OCI-LY3 (cell line): ENCODE results near the gene CGA.

Experiments
- H2AFZ ChIP-seq: fragments of 200-600, 300-600 bp; shearing (Covaris generic); 2 replicates; pipeline ENCODE4 v1.6.0; 2014; ENCODE audit warnings: antibody characterized with exemption, low read depth, low read length
- H3K27ac ChIP-seq: fragments of 200-600, 300-600 bp; sonication (generic); 2 replicates; pipeline ENCODE4 v1.5.1; 2014; ENCODE audit warnings: mild to moderate bottlenecking, low read length, moderate library complexity, mixed read lengths
- H3K27me3 ChIP-seq: fragments of 200-600, 300-600 bp; sonication (generic); 2 replicates; pipeline ENCODE4 v1.6.1; 2014; ENCODE audit warnings: low read depth, low read length, mixed read lengths
- H3K36me3 ChIP-seq: fragments of 200-600, 300-600 bp; sonication (generic); replicated peaks from 2 replicates; pipeline ENCODE3; 2014; ENCODE audit warnings: low read depth, low read length, mixed read lengths
- H3K4me1 ChIP-seq: fragments of 300-600, 200-600 bp; sonication (generic); 2 replicates; pipeline ENCODE4 v1.6.1; 2014; ENCODE audit warnings: low read length, mixed read lengths
- H3K4me2 ChIP-seq: fragments of 200-600, 300-600 bp; sonication (generic); 2 replicates; pipeline ENCODE4 v1.6.1; 2014; ENCODE audit warnings: low read length, mixed read lengths
- H3K4me3 ChIP-seq: fragments of 300-600, 200-600 bp; sonication (generic); 2 replicates; pipeline ENCODE4 v1.5.1; 2014; ENCODE audit warnings: antibody characterized with exemption, mild to moderate bottlenecking, low read length, moderate library complexity
- H3K79me2 ChIP-seq: fragments of 300-600, 200-600 bp; shearing (Covaris generic); 2 replicates; pipeline ENCODE4 v1.6.1; 2014; ENCODE audit warnings: mild to moderate bottlenecking, low read length, mixed read lengths
- H3K9ac ChIP-seq: fragments of 300-600, 200-600 bp; shearing (Covaris generic); 2 replicates; pipeline ENCODE4 v1.6.0; 2014; ENCODE audit warnings: mild to moderate bottlenecking, low read length, moderate library complexity
- H3K9me3 ChIP-seq: fragments of 200-600, 300-600 bp; shearing (Covaris generic); 2 replicates; pipeline ENCODE4 v1.6.1; 2014; ENCODE audit warnings: low read length, mixed read lengths; ENCODE audit not compliant: insufficient read depth
- H4K20me1 ChIP-seq: fragments of 200-600, 300-600 bp; sonication (generic); 2 replicates; pipeline ENCODE4 v1.6.1; 2016; ENCODE audit warnings: low read length, mixed read lengths; ENCODE audit not compliant: insufficient read depth
- EZH2phosphoT487 ChIP-seq: fragments of 200-600 bp; shearing (Covaris generic); IDR thresholded peaks from 2 replicates; pipeline ENCODE4 v1.6.1; 2018; ENCODE audit warnings: antibody characterized with exemption, mixed run types, low read depth
- TF ChIP-seq, protein P1 (sequence below): fragments of 200-600, 300-600 bp; sonication (generic); IDR thresholded peaks from 2 replicates; pipeline ENCODE4 v1.5.1; 2014; ENCODE audit warnings: antibody characterized with exemption, low read length, low read depth

CGA gene

DNA sequence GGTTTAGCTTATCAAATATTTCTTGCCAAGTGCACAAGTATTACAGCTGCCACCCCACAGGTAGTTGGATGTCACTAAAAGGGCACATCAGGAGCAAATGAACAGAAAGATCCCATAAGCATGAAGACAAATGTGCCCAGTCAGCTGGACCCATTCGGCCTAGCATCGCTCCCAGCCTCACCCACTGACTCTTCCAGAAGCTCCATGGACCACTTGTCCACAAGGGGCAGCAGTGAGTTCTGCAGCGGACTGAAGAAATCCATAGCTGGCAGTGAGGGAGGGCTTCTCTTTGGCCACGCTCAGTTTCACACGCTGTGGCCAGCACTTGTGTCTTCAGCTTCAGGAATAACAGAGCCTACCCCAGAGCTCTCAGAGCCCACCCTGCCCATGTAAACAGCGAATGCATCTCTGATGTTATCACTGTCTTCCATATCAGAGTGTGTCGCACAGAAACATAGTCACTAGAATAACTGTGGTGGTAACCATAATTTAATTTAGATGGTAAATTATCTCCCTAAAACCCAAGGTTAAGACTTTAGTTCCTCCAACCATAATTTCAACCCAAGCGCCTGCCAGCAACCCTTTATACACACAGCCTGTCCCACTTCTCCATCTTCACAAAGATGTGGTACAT is 15.8 kb downstream of the CGA start:
- TF ChIP-seq, protein P1, sequence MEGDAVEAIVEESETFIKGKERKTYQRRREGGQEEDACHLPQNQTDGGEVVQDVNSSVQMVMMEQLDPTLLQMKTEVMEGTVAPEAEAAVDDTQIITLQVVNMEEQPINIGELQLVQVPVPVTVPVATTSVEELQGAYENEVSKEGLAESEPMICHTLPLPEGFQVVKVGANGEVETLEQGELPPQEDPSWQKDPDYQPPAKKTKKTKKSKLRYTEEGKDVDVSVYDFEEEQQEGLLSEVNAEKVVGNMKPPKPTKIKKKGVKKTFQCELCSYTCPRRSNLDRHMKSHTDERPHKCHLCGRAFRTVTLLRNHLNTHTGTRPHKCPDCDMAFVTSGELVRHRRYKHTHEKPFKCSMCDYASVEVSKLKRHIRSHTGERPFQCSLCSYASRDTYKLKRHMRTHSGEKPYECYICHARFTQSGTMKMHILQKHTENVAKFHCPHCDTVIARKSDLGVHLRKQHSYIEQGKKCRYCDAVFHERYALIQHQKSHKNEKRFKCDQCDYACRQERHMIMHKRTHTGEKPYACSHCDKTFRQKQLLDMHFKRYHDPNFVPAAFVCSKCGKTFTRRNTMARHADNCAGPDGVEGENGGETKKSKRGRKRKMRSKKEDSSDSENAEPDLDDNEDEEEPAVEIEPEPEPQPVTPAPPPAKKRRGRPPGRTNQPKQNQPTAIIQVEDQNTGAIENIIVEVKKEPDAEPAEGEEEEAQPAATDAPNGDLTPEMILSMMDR = peak; percentile 72
- TF ChIP-seq EZH2phosphoT487 = no peak
- no peaks in the 10 kb centered on the region for H3K9me3 ChIP-seq
- H3K4me3 ChIP-seq = peak overlapping the region; percentile 69
- H3K27me3 ChIP-seq = peaks cover 4% of the 10 kb centered on the region; the same call in 1 of the 2 replicates
- H3K4me2 ChIP-seq = peak overlapping the region; percentile 75
- no peaks in the 10 kb centered on the region for H3K79me2 ChIP-seq
- H3K36me3 ChIP-seq = no peaks in the 10 kb centered on the region
- peaks cover 37% of the 10 kb centered on the region for H3K4me1 ChIP-seq
- no peak overlapping the region for H3K27ac ChIP-seq
- H2AFZ ChIP-seq = peak overlapping the region; percentile 60
- H4K20me1 ChIP-seq = no peaks in the 10 kb centered on the region
- no peak overlapping the region for H3K9ac ChIP-seq

DNA sequence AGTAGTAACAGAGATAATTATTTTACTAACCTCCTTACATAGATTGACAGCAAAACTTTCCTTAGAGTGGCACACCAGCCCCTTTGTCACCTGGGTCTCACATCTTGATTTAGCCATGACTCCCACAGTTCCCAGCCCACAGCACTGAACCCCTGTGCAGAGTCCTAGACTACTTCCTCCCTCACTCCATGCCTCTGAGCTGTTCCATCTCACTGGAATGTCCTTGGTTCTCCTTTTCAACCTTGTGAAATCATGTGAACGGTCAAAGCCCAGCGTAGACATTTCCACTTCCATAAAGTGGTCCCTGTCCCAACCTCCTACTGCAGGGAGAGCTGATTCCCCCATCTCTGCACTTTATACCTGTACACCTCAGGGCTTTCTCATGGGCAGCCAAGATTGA is 19.7 kb downstream of the CGA start:
- TF ChIP-seq, protein P1 = no peak
- TF ChIP-seq EZH2phosphoT487 = no peak

DNA sequence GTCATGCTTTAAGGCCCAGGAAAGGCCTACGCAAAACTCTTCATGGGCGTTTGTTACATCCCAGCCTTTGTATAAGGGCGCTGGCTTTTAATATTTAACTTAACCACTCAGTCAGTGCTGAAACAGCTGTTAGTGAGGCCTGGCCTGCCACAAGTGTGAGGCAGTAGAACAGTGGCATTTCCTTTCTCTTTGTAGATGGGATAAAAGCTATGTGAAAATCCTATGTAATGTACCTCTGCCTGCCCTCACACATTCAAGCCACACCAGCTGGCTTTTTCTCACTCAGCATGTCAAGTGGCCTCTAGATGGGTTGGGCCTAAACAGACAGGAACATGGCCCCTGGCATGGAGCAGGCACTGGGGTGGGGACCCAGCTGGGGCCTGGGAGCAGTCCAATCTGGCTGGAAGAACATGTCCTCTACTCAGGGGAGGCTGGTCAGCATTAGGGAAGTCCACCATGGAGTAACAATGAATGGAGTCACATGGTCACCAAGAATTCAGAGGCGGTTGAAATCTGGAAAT is 20.7 kb downstream of the CGA start:
- H3K79me2 ChIP-seq = no peaks in the 10 kb centered on the region
- no peaks in the 10 kb centered on the region for H3K36me3 ChIP-seq
- TF ChIP-seq, protein P1 = no peak
- TF ChIP-seq EZH2phosphoT487 = no peak
- peaks cover 4% of the 10 kb centered on the region for H3K4me1 ChIP-seq
- no peaks in the 10 kb centered on the region for H4K20me1 ChIP-seq
- H2AFZ ChIP-seq = no peak overlapping the region
- no peak overlapping the region for H3K27ac ChIP-seq
- no peaks in the 10 kb centered on the region; the same call in 1 of the 2 replicates for H3K27me3 ChIP-seq
- no peak overlapping the region for H3K4me3 ChIP-seq
- H3K4me2 ChIP-seq = no peak overlapping the region
- no peak overlapping the region for H3K9ac ChIP-seq
- H3K9me3 ChIP-seq = no peaks in the 10 kb centered on the region

More for the DNA sequence above, 19.7 kb downstream of the CGA start:
- H3K36me3 ChIP-seq = no peaks in the 10 kb centered on the region
- H3K27me3 ChIP-seq = peaks cover 2% of the 10 kb centered on the region; the same call in 1 of the 2 replicates
- H3K4me2 ChIP-seq = no peak overlapping the region
- H3K9me3 ChIP-seq = no peaks in the 10 kb centered on the region
- H3K79me2 ChIP-seq = no peaks in the 10 kb centered on the region
- no peaks in the 10 kb centered on the region for H4K20me1 ChIP-seq
- peaks cover 10% of the 10 kb centered on the region for H3K4me1 ChIP-seq
- H3K4me3 ChIP-seq = no peak overlapping the region
- no peak overlapping the region for H3K9ac ChIP-seq
- H2AFZ ChIP-seq = no peak overlapping the region
- H3K27ac ChIP-seq = no peak overlapping the region

DNA sequence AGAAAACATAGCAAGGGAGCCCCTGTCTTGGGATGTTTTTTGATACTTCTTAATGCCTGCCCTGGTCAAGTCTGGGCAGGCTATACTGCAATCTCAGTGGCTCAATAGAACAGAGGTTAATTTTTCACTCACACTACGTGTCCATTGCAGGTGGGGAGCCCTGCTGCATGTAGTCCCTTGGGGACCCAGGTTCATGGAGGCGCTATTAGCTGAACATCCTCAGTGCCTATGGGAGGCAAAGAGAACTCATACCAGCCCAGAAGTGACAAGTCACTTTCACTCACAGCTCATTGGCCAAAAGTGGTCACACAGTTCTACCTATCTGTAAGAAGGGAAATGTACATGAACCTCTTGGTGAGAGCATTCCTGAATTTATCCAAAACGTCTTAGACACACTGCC is 23.2 kb downstream of the CGA start:
- no peak for TF ChIP-seq EZH2phosphoT487
- TF ChIP-seq, protein P1 = no peak
- Histone ChIP-seq H2AFZ (no peak overlapping the region), H3K27ac (no peak overlapping the region), H3K27me3 (no peaks in the 10 kb centered on the region; the same call in 1 of the 2 replicates), H3K4me2 (no peak overlapping the region), H3K9ac (no peak overlapping the region), H3K79me2 (no peaks in the 10 kb centered on the region), H3K9me3 (no peaks in the 10 kb centered on the region), H3K4me3 (no peak overlapping the region), H4K20me1 (no peaks in the 10 kb centered on the region), H3K4me1 (peaks cover 12% of the 10 kb centered on the region), H3K36me3 (no peaks in the 10 kb centered on the region)
